Ureter (tissue), 1 donor: ENCODE measurements around the gene CD28. TPM values are rescaled to one million over a fixed set of nuclear protein-coding genes. Genes with fewer than 3 reads are reported as not detected.
"Not testable (repeated sequence)": the region's sequence is repeated elsewhere in the genome, so short reads cannot be mapped to it uniquely, and the experiment has no call there.

Experiments used
- DNase-seq: peaks from one replicate; pipeline ENCODE4 v3.0.0-alpha.2; 2020; ENCODE audit warnings: low spot score
- total RNA-seq: library from RNA; stranded (reverse); gene quantifications from one replicate; pipeline ENCODE4 v1.2.4, GENCODE V29; 2023
- donor health status: DM: yes; HTN: yes; CAD: no.

CD28 gene
- total RNA-seq, 1 donor from 2014 or later, result 0.21 TPM

GRCh38 chr2:203748331-203749126 is 42.1 kb downstream of the CD28 start:
- no peak for DNase-seq

GRCh38 chr2:203750346-203751068 is 44.1 kb downstream of the CD28 start:
- no peak for DNase-seq

- no peak for DNase-seq
Measured at GRCh38 chr2:203751685-203752271, 45.3 kb downstream of the CD28 start.

GRCh38 chr2:203756161-203756560 is 49.7 kb downstream of the CD28 start:
- no peak for DNase-seq

- no peak for DNase-seq
Measured at GRCh38 chr2:203758841-203759689, 52.6 kb downstream of the CD28 start.

- peak; percentile 66 for DNase-seq
Measured at GRCh38 chr2:203759690-203760365, 53.4 kb downstream of the CD28 start.

GRCh38 chr2:203761121-203761520 is 54.7 kb downstream of the CD28 start:
- no peak for DNase-seq

- DNase-seq, result no peak
Measured at GRCh38 chr2:203763241-203763937, 57.0 kb downstream of the CD28 start.

GRCh38 chr2:203763938-203764664 is 57.7 kb downstream of the CD28 start:
- DNase-seq, result no peak

- DNase-seq, result no peak
Measured at GRCh38 chr2:203772456-203773165, 66.2 kb downstream of the CD28 start.

GRCh38 chr2:203774760-203775159 is 68.3 kb downstream of the CD28 start:
- no peak for DNase-seq

- no peak for DNase-seq
Measured at GRCh38 chr2:203775684-203776083, 69.2 kb downstream of the CD28 start.

GRCh38 chr2:203777030-203777429 is 70.6 kb downstream of the CD28 start:
- DNase-seq, result no peak

GRCh38 chr2:203779477-203780073 is 73.1 kb downstream of the CD28 start:
- DNase-seq, result not testable (repeated sequence)

GRCh38 chr2:203780231-203780630 is 73.8 kb downstream of the CD28 start:
- no peak for DNase-seq

GRCh38 chr2:203781151-203781550 is 74.7 kb downstream of the CD28 start:
- DNase-seq, result no peak

GRCh38 chr2:203782262-203782976 is 76.0 kb downstream of the CD28 start:
- DNase-seq, result no peak
